Myometrial cell (primary cell): Measurements from ENCODE around the gene MED14. TPM values are rescaled to one million over a fixed set of nuclear protein-coding genes. Genes with fewer than 3 reads are reported as not detected.

Experiments used
- total RNA-seq: library from RNA; depleted of rRNA; stranded (reverse); fragments of >200 nt; gene quantifications from 2 replicates; pipeline ENCODE4 v1.2.3, GENCODE V29; 2015

Gene MED14
- 8.4 and 16.3 TPM in 2 replicates for total RNA-seq

DNA sequence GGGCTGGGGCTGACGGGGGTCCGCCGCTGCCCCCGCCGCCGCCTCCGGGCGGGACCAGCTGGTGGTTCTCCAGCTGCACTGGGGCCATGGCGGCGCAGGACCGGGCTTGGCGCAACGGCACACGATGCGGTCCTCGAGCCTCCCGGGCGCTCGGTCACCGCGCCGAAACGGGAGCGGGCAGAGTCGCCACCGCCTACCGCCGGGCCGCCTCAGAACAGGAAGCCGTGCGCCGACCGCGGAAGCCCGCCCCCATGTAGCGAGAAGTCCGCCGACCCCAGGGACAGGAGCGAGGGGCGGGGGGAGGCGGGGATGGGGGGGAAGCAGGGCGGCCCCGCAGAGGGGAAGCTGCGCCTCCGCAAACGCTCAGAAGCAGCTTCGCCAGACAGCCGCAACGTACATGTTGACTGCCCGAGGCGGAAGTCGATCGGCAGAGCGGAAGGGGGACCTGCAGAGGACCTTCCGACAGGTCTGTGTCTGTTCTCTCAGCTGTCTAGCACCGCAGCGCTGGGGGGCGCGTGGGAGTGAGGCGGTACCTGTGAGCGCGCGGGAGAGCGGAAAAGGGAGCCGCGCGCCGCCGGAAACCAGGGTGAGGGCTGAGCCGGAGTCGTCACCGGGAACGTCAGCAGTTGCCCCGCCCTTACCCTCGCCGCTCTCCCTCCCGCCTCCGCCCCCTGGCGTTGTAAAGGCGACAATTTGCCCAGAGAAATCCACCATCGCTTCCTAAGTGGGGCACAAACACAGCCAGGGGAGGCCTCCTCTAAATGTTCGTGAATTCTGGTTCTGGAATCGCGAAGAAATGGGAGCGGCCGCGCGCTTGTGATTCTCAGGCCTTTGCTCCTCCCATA lies at the start of gene MED14:
Gene MED14 (minus strand): TSS at position 218 of the 845 bp plus-strand sequence. CDS start 130 bp downstream, at position 88.

DNA sequence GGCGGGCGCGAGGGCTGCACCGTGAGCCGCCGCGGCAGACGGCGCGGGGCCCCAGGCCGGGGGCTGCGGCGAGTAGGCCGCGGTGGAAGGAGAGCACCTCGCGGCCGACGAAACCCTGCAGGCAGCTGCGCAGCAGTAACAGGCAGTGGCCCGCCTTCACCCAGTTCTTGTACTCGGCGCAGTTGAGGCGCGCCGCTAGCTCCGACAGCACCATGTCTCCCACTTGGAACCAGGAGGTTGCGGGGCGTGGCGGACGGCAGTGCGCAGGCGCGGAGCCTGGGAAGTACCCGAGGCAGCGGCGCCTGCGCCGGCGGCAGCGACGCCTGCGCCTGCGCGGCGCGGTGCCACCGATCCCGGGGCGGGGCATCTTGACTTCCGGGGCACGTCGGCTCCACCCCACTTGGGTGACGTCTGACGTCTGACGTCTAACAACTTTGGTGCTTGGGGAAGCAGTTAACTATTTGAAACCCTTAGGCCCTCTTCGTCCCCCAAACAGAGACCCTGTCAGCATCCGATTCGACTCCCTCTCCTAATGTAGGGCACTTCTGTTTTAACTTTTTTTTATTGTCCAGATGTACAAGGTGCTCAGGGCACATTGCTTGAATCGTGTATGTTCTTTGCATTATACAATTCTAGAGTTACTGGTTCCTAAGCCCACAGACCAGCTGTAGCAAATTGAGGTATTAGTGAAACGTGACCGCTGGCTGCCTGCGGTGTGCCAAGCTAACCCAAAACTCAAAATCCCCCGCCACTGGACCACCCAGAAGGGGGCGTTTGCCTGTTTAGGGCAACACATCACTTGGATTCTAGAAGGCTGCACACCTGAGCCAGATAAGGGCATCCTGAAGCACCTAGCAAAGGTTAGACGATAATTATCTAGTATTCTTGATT lies 87.8 kb downstream of the MED14 start, which contains the start of gene CXorf38:
Gene CXorf38 (minus strand): TSS at position 255 of the 891 bp plus-strand sequence. CDS start 41 bp downstream, at position 214.

DNA sequence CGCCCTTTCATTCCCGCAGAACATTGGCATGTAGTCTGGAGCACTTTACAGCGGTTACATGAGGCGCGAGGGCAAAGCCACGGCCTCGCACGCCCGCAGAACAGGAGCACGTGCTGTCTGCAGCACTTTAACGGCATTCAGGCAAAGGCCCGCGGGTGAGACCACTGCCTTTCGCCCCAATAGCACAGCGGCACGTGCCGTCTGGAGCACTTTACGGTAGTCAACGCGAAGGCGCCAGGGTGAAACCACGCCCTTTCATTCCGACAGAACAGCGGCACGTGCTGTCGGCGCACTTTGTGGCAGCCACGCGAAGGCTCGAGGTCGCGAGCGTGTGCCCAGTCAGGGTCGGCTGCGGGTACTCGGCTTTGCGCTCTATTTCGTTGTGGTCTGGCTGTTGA lies 112.2 kb downstream of the MED14 start, which contains the start of gene MPC1L:
Gene MPC1L (plus strand): TSS at position 290 of the 398 bp plus-strand sequence. CDS start 138 bp downstream, outside the sequence.

Other genes starting within 250 kb of the MED14 start
- gene ATP6AP2, start 154.6 kb downstream of the MED14 start, total RNA-seq = 175 and 202 TPM in 2 replicates
- not detected in 2 replicates for gene MPC1L, start 112.1 kb downstream of the MED14 start, total RNA-seq
- 19.0 and 21.3 TPM in 2 replicates for gene CXorf38, start 88.0 kb downstream of the MED14 start, total RNA-seq